B cell (primary cell): ENCODE data around the gene TOMM40.
"Not testable (repeated sequence)": the region's sequence is repeated elsewhere in the genome, so short reads cannot be mapped to it uniquely, and the experiment has no call there.

ENCODE experiments used
- EZH2 ChIP-seq: IDR thresholded peaks from 2 replicates; pipeline ENCODE4 v1.6.1; 2012; ENCODE audit warnings: borderline replicate concordance, low read depth, mild to moderate bottlenecking, moderate library complexity, low read length; ENCODE audit not compliant: insufficient read depth, poor library complexity, severe bottlenecking
- TF ChIP-seq, protein P1 (sequence below): fragments of 200-600 bp; IDR thresholded peaks from one replicate; pipeline ENCODE4 v1.8.0; 2022; ENCODE audit warnings: antibody characterized with exemption, mild to moderate bottlenecking

DNA sequence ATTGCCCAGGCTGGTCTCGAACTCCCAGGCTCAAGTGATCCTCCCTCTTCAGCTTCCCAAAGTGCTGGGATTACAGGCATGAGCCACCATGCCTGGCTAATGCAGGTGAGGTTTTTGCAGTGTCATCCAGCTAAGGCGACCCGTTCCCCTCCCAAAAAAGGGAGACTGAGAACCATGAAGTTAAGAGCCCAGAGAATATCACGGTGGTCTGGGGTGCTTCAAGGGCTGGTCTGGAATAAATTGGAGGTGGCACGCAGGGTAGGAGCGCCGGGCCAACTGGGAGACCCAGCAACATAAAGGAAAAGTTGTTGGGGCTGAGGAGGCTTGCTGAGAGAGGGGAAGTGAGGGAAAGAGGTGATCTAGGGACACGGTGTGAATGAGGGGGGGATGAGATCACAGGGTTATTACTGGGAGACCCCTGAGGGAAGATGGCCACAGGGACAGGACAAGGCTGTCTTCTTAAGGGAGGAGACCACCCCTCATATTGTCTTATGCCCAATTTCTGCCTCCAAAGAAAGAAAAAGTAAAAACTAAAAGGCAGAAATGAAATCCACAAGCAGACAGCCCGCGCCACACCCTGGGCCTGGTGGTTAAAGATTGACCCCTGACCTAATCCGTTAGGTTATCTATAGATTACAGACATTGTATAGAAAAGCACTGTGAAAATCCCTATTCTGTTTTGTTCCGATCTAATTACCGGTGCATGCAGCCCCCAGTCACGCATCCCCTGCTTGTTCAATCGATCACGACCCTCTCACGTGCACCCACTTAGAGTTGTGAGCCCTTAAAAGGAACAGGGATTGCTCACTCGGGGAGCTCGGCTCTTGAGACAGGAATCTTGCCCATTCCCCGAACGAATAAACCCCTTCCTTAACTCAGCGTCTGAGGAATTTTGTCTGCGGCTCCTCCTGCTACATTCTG, 22.7 kb downstream of the TOMM40 start:
- TF ChIP-seq, protein P1, sequence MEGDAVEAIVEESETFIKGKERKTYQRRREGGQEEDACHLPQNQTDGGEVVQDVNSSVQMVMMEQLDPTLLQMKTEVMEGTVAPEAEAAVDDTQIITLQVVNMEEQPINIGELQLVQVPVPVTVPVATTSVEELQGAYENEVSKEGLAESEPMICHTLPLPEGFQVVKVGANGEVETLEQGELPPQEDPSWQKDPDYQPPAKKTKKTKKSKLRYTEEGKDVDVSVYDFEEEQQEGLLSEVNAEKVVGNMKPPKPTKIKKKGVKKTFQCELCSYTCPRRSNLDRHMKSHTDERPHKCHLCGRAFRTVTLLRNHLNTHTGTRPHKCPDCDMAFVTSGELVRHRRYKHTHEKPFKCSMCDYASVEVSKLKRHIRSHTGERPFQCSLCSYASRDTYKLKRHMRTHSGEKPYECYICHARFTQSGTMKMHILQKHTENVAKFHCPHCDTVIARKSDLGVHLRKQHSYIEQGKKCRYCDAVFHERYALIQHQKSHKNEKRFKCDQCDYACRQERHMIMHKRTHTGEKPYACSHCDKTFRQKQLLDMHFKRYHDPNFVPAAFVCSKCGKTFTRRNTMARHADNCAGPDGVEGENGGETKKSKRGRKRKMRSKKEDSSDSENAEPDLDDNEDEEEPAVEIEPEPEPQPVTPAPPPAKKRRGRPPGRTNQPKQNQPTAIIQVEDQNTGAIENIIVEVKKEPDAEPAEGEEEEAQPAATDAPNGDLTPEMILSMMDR: not testable (repeated sequence)
- TF ChIP-seq EZH2: not testable (repeated sequence)
